ENCODE results near the gene TBXAS1.

TBXAS1 gene

DNA sequence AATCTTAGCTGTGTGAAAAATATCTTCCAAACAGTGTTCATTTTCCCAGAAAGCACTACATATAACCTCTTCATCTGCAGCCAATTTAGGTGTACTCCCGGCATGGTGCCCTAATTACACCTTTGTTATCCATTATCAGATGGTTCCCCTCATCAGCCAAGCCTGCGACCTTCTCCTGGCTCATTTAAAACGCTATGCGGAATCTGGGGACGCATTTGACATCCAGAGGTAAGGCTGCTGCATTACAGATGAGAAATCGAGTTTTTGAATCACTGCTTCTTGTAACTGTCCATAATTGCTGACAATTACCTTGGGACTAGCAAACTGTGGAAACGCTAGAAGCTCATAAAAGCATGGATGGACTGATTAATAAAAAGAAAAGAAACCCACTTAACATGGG, 124.2 kb downstream of the TBXAS1 start:
- Histone ChIP-seq H3K4me3 (ENCODE audit: severe bottlenecking) (no peak overlapping the region), H3K27me3 (ENCODE audit: insufficient read depth, poor library complexity, severe bottlenecking) (no peaks in the 10 kb centered on the region), H3K4me1 (ENCODE audit: insufficient read depth, poor library complexity, severe bottlenecking) (peaks cover 5% of the 10 kb centered on the region), H3K27ac (ENCODE audit: poor library complexity, severe bottlenecking) (no peak overlapping the region), H3K36me3 (ENCODE audit: low read depth) (no peaks in the 10 kb centered on the region), H3K9me3 (ENCODE audit: severe bottlenecking) (no peaks in the 10 kb centered on the region)
- TF ChIP-seq, protein P1, sequence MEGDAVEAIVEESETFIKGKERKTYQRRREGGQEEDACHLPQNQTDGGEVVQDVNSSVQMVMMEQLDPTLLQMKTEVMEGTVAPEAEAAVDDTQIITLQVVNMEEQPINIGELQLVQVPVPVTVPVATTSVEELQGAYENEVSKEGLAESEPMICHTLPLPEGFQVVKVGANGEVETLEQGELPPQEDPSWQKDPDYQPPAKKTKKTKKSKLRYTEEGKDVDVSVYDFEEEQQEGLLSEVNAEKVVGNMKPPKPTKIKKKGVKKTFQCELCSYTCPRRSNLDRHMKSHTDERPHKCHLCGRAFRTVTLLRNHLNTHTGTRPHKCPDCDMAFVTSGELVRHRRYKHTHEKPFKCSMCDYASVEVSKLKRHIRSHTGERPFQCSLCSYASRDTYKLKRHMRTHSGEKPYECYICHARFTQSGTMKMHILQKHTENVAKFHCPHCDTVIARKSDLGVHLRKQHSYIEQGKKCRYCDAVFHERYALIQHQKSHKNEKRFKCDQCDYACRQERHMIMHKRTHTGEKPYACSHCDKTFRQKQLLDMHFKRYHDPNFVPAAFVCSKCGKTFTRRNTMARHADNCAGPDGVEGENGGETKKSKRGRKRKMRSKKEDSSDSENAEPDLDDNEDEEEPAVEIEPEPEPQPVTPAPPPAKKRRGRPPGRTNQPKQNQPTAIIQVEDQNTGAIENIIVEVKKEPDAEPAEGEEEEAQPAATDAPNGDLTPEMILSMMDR (IDR thresholded peaks at IDR 0.05; ENCODE audit: poor library complexity, severe bottlenecking), result no peak
- no peak for ATAC-seq (ENCODE audit: low read depth)
- DNase-seq (ENCODE audit: low spot score), result no peak

DNA sequence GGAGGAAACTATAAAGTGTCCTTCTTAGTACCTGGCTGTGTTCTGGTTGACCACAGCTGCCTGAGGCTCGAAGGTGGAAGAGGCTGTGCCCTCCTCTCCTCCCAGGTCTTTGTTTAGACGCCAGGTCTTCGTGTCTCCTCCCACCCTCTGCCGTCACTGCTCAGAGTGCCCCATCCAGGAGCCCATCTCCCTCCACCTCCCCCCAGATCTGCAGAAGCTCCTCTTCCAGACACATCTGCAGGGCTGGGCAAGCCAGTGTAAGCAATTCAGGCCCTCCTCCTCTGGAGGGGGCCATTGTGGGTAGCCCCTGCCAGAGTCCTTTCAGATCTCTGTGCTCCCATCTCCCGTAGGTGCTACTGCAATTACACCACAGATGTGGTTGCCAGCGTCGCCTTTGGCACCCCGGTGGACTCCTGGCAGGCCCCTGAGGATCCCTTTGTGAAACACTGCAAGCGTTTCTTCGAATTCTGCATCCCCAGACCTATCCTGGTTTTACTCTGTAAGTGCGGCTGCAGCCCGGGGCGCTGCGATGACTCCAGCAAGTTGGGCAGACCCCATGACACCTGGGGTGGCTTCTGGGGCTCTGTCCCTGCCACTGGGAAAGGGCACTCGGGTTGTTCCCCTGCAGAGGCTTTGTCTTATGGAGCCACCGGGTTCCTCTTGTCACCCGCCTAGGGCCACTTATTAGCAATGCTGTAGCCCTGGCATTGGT, 126.2 kb downstream of the TBXAS1 start:
- no peak for ATAC-seq (ENCODE audit: low read depth)
- TF ChIP-seq, protein P1 (IDR thresholded peaks at IDR 0.05; ENCODE audit: poor library complexity, severe bottlenecking), result no peak
- H3K4me1 ChIP-seq (ENCODE audit: insufficient read depth, poor library complexity, severe bottlenecking), result peaks cover 5% of the 10 kb centered on the region
- H3K9me3 ChIP-seq (ENCODE audit: severe bottlenecking), result no peaks in the 10 kb centered on the region
- DNase-seq (ENCODE audit: low spot score), result no peak
- no peak overlapping the region for H3K4me3 ChIP-seq (ENCODE audit: severe bottlenecking)
- H3K36me3 ChIP-seq (ENCODE audit: low read depth), result no peaks in the 10 kb centered on the region
- H3K27me3 ChIP-seq (ENCODE audit: insufficient read depth, poor library complexity, severe bottlenecking), result no peaks in the 10 kb centered on the region
- no peak overlapping the region for H3K27ac ChIP-seq (ENCODE audit: poor library complexity, severe bottlenecking)

DNA sequence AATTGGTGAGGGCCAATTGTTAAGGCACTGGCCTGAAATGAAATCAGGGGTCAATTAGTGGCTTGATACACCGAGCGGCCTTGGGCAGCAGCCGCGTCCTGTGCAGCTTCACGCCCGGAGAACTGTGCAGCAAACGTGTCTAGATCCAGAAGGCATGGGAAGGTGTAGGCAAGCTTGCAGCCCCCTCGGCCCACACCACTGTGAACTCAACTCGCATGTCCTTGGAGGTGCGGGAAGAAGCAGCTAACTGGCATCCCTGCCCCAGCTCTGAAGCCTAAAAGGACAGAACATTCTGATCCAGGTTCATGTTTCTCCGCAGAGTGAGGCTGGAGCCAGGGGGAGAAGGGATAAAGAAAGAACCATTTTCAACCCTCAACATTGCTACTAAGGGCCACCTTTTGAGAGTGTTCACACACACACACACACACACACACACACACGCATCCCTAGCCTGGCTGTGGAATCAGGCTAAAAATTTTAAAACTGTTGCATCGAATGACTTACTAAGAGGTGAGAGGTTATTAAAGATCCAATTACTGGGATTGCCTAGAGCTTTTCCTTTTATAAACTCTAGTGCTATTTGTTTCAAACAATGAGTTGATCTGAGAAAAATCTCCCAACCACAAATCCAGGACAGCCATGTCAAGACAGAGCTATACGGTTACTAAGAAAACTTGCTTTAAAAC, 129.7 kb downstream of the TBXAS1 start:
- Histone ChIP-seq H3K4me1 (ENCODE audit: insufficient read depth, poor library complexity, severe bottlenecking) (no peaks in the 10 kb centered on the region), H3K4me3 (ENCODE audit: severe bottlenecking) (no peak overlapping the region), H3K27ac (ENCODE audit: poor library complexity, severe bottlenecking) (no peak overlapping the region), H3K9me3 (ENCODE audit: severe bottlenecking) (no peaks in the 10 kb centered on the region), H3K27me3 (ENCODE audit: insufficient read depth, poor library complexity, severe bottlenecking) (no peaks in the 10 kb centered on the region), H3K36me3 (ENCODE audit: low read depth) (no peaks in the 10 kb centered on the region)
- DNase-seq (ENCODE audit: low spot score), result no peak
- TF ChIP-seq, protein P1 (IDR thresholded peaks at IDR 0.05; ENCODE audit: poor library complexity, severe bottlenecking), result no peak
- ATAC-seq (ENCODE audit: low read depth), result no peak

DNA sequence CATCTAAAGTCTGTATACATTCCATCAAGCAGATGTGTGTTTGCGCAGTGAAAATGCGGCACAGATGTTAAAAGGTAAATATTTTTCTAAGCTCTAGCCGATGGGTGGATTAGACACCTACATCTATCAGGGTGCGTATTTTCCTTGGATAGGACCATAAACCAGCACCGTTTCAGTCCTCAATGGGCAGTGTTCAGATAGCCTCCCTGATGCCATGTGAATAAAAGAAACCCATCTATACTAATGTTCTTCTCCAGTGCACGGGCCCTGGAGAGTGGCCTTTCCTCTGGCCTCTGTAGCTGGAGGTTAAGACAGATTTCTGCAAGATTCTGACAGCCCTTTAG, 130.2 kb downstream of the TBXAS1 start:
- no peak for DNase-seq (ENCODE audit: low spot score)
- no peaks in the 10 kb centered on the region for H3K27me3 ChIP-seq (ENCODE audit: insufficient read depth, poor library complexity, severe bottlenecking)
- H3K4me3 ChIP-seq (ENCODE audit: severe bottlenecking), result no peak overlapping the region
- ATAC-seq (ENCODE audit: low read depth), result no peak
- no peak overlapping the region for H3K27ac ChIP-seq (ENCODE audit: poor library complexity, severe bottlenecking)
- H3K4me1 ChIP-seq (ENCODE audit: insufficient read depth, poor library complexity, severe bottlenecking), result no peaks in the 10 kb centered on the region
- TF ChIP-seq, protein P1 (IDR thresholded peaks at IDR 0.05; ENCODE audit: poor library complexity, severe bottlenecking), result no peak
- H3K9me3 ChIP-seq (ENCODE audit: severe bottlenecking), result no peaks in the 10 kb centered on the region
- no peaks in the 10 kb centered on the region for H3K36me3 ChIP-seq (ENCODE audit: low read depth)

DNA sequence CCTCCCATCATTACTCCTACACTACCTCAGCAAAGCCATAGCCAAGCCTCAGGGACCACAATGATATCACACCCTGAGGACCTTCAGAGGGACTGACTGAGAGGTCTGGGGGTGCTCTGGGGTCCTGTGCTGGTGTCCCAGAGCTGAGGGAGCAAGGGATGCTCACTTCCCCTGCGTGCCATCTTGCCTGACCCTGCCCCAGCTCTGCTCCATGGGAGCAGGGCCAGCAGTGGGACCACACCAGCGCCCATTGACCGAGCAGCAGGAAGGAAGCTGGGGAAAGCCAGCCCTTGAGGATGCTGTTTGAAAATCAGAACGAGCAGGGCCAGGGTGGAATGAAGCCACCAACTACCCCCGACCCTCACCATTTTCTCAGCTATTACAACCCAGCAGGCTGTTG, 130.7 kb downstream of the TBXAS1 start:
- Histone ChIP-seq H3K9me3 (ENCODE audit: severe bottlenecking) (no peaks in the 10 kb centered on the region), H3K4me1 (ENCODE audit: insufficient read depth, poor library complexity, severe bottlenecking) (no peaks in the 10 kb centered on the region), H3K27ac (ENCODE audit: poor library complexity, severe bottlenecking) (no peak overlapping the region), H3K4me3 (ENCODE audit: severe bottlenecking) (no peak overlapping the region), H3K36me3 (ENCODE audit: low read depth) (no peaks in the 10 kb centered on the region), H3K27me3 (ENCODE audit: insufficient read depth, poor library complexity, severe bottlenecking) (no peaks in the 10 kb centered on the region)
- ATAC-seq (ENCODE audit: low read depth) (no peak), DNase-seq (ENCODE audit: low spot score) (no peak)
- TF ChIP-seq, protein P1 (IDR thresholded peaks at IDR 0.05; ENCODE audit: poor library complexity, severe bottlenecking), result no peak

All from RWPE2 (cell line).